Stimulated activated naive CD8-positive, alpha-beta T cell treated with anti-CD3 and anti-CD28 coated beads, Interleukin-15, Interleukin-2, amounts not matched to agents 100 ng/mL and 50 ng/mL, for 24 hours (primary cell): ENCODE results near the gene CRACDL.

Experiments used
- H3K27ac Mint-ChIP-seq: one replicate; pipeline ENCODE4 v1.8.0; 2021; ENCODE audit warnings: mild to moderate bottlenecking, mixed read lengths
- H3K27me3 Mint-ChIP-seq: one replicate; pipeline ENCODE4 v1.8.0; 2021; ENCODE audit warnings: mixed read lengths
- H3K36me3 Mint-ChIP-seq: one replicate; pipeline ENCODE4 v1.8.0; 2021; ENCODE audit warnings: low read depth, mixed read lengths
- H3K4me1 Mint-ChIP-seq: one replicate; pipeline ENCODE4 v1.8.0; 2021; ENCODE audit warnings: low read depth, mixed read lengths
- H3K4me3 Mint-ChIP-seq: one replicate; pipeline ENCODE4 v1.8.0; 2021; ENCODE audit warnings: mild to moderate bottlenecking, mixed read lengths
- H3K9me3 Mint-ChIP-seq: one replicate; pipeline ENCODE4 v1.8.0; 2021; ENCODE audit warnings: mixed read lengths

CRACDL gene

DNA sequence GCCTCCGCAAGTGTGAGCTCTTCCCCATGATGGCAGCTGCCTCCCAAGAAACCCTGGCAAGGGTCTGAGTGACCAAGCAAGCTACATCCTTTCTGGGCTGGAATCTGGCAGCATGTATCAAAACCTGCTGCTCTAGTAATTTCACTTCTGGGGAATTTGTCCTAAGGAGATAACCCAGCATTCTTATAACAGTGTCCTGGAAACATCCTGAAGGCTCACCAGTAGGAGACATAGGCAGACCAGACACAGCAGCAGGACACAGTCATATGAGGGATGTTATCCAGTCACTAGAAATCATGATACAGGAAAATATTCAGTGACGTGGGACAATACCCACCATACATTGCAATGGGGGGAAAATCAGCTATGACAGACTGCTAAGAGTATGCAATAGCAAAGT, 64.5 kb downstream of the CRACDL start:
- Mint-ChIP-seq H3K36me3 (no peaks in the 10 kb centered on the region), H3K9me3 (no peaks in the 10 kb centered on the region), H3K4me1 (no peaks in the 10 kb centered on the region), H3K27me3 (no peaks in the 10 kb centered on the region), H3K4me3 (no peak overlapping the region), H3K27ac (no peak overlapping the region)

DNA sequence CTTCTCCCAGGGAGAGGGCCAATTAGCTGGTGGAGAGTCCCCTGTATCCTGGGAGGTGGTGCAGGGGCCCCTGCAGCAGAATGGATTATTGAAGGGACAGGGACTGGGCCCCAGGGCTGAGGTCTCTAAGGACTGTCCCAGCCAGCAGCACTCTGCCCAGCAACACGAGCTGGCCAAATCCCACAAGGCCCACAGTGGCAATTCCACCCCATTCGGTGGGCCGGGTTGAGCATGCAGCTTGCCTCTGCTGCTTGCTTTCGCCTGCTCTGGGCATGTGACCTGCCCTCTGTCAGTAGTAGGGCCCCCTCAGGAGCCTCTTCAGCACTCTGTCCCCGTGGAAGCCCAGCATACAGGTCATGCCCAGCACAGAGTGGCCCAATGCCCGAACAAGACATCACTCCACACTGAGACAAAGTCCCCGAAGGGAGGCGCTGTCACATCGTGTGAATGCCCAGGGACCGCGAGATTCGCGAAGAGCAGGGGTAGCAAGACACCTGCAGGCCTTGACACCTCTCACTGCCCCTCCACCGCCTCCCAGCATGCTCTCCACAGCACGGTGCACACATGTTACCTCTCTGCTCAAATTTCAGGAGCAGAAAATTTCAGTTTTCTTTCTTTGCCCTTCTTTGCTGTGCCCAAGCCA, 65.4 kb downstream of the CRACDL start:
- Mint-ChIP-seq H3K9me3 (no peaks in the 10 kb centered on the region), H3K4me3 (no peak overlapping the region), H3K4me1 (no peaks in the 10 kb centered on the region), H3K27ac (no peak overlapping the region), H3K27me3 (no peaks in the 10 kb centered on the region), H3K36me3 (no peaks in the 10 kb centered on the region)

DNA sequence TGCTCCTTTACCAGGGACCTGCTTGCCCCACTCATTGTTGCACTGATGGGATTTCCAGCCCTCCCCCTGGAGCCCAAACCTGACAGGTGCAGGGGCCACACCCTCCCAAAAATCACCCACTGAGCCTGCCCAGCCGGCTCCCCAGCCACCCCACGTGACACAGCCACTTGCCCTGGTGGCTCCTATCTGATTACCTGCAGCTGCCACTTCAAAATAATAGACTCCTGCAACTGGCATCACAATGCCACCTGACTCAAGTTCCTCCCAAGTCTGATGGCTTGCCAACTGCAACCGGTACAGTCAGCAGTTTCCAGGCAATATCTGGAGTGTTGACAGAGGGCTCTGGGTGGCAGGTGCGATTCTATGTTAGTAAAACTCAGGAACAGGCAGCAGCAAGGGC, 66.2 kb downstream of the CRACDL start:
- H3K27ac Mint-ChIP-seq = no peak overlapping the region
- H3K36me3 Mint-ChIP-seq = no peaks in the 10 kb centered on the region
- no peaks in the 10 kb centered on the region for H3K9me3 Mint-ChIP-seq
- H3K4me3 Mint-ChIP-seq = no peak overlapping the region
- H3K4me1 Mint-ChIP-seq = no peaks in the 10 kb centered on the region
- no peaks in the 10 kb centered on the region for H3K27me3 Mint-ChIP-seq

DNA sequence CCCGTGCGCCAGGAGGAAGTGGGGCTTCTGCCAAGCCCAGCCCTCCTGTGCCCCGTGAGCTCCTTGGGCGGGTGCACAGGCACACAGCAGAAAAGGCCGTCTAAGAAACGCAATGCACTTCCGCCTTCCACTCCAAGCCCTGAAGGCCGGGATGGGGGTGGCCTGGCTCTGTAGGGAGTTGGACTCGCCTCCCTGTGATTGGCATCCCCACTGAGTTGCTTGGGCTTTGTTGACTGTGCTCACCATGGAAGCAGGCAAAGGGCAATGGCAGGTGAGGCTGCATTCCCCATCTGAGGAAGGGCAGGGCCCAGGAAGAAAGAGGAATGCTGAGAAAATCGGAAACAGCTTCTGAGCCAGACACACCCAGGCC, 66.8 kb downstream of the CRACDL start:
- no peak overlapping the region for H3K4me3 Mint-ChIP-seq

DNA sequence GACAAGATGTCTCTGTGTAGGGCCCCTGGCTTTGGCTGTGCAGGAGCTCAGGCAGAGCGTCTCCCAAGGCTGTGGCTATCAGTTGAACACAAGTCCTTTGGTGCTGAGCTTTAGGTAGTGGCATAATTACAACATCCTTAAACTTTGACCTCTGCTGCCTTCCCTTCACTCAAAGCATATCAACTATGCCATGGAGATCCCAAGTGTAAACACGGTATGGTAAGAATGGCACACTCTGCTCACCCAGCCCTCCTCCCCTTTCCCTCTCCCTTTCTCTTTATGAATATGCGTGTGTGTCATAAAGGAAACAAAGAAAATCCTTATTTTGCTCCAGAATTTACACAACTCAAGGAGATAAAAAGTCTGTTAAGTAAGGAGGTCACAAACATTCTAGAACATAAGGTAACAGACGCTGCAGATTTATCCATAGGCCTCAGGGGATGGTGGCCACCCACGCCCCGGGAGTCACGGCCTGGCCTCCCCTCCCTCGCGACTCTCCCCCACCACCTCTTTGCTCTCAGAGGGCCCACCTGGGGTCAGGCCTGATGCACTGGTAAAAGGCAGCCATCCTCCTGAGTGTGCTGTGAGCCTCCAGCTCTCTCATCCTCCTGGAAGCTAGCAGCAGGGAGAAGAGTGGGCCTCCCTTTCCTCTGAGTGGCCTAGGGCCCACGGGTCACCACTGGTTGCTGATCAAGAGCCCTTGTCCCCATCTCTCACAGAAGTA, 67.3 kb downstream of the CRACDL start:
- Mint-ChIP-seq H3K9me3 (no peaks in the 10 kb centered on the region), H3K36me3 (no peaks in the 10 kb centered on the region), H3K4me3 (no peak overlapping the region), H3K4me1 (no peaks in the 10 kb centered on the region), H3K27ac (no peak overlapping the region), H3K27me3 (no peaks in the 10 kb centered on the region)

More for the DNA sequence above, 66.8 kb downstream of the CRACDL start:
- Mint-ChIP-seq H3K4me1 (no peaks in the 10 kb centered on the region), H3K27ac (no peak overlapping the region), H3K9me3 (no peaks in the 10 kb centered on the region), H3K27me3 (no peaks in the 10 kb centered on the region), H3K36me3 (no peaks in the 10 kb centered on the region)

DNA sequence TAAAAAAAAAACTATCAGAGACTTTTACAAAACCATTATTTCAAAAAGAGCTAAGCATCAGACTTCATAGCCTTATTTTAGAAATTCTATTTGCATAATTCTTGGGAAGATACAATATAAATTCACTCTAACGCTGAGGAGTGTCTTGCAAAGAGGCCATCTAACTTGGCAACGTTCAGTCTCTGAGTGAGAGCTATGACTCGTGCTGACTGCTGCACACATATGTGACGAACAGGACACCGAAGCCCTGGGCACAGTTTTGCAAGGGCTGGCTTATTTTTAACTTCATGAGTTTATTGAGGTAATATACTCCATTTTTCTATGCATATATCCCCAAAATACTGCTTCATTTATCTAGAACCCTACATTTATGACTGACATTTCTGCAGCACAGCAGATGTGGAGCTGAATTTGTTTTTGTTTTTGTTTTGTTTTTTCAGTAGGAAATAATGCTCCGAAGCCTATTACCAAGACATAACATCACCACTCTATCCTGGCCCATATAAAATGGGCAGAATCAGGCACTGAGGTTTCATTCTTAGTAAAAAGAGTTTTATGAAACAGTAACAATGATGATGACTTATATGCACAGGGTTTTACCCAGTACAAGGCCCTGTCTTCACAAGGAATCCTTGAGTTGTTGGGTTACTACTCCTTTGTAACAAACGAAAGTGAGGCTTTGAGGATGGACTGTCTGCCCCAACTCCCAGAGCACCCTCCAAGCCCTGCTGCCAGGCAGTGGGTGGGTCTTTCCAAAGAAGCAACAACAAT, 68.3 kb downstream of the CRACDL start:
- H3K36me3 Mint-ChIP-seq = no peaks in the 10 kb centered on the region
- H3K9me3 Mint-ChIP-seq = no peaks in the 10 kb centered on the region
- H3K27me3 Mint-ChIP-seq = no peaks in the 10 kb centered on the region
- H3K4me1 Mint-ChIP-seq = no peaks in the 10 kb centered on the region
- no peak overlapping the region for H3K4me3 Mint-ChIP-seq
- no peak overlapping the region for H3K27ac Mint-ChIP-seq

DNA sequence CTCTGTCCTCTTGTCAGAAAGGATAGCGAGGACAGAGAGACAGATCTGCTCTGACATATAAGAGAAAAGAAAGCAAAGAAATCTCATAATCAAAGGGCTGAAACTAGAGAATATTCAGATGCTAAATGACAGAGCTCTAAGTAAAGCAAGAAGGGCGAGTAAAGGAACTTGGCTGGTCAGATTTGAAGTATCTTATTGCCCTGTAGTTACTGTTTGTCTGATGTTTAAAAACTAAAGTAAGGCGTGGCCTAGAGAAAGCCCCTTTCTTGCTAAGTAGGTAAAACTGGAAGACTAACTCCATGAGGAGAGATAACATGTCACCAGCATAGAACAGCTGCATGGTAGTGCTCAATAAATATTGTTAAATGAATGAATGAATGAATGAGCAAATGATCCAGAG, 70.0 kb downstream of the CRACDL start:
- Mint-ChIP-seq H3K27ac (no peak overlapping the region), H3K36me3 (no peaks in the 10 kb centered on the region), H3K4me3 (no peak overlapping the region), H3K9me3 (peaks cover 14% of the 10 kb centered on the region), H3K27me3 (no peaks in the 10 kb centered on the region), H3K4me1 (no peaks in the 10 kb centered on the region)

DNA sequence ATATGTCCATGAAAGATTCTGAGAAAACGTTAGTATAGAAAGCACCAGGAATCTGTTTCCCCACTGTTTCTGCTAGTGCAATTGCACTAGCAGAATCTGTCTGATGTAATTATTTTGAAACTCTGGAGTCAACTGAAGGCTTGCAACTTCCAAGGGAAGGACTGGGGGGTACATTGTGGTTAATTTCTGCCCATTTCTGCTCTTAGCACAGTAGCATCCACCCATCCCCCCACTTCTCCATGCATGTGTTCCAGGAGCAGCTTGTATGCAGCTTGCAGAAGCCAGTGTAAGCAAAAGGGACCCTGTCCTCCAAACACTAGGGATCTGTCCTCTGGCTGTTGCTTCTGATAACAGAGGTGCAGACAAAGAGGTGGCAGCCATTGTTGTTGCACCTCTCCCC, 74.4 kb downstream of the CRACDL start:
- peaks cover 6% of the 10 kb centered on the region for H3K36me3 Mint-ChIP-seq
- no peak overlapping the region for H3K4me3 Mint-ChIP-seq
- H3K9me3 Mint-ChIP-seq = peaks cover 38% of the 10 kb centered on the region
- H3K27ac Mint-ChIP-seq = no peak overlapping the region
- H3K27me3 Mint-ChIP-seq = peaks cover 3% of the 10 kb centered on the region
- no peaks in the 10 kb centered on the region for H3K4me1 Mint-ChIP-seq

DNA sequence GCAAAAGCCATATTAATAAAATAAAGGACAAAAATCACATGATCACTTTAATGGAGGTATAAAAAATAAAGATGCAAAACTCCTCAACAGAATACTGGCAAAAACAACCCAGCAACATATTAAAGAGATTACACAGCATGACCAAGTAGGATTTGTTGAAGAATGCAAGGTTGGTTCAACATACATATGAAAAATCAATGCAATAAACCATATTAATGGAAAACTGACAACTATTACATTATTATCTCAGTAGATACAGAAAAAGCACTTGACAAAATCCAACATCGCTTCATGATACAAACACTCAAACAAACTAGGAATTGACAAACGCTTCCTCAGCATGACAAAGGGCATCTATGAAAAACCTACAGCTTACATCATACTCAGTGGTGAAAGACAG, 76.7 kb downstream of the CRACDL start:
- Mint-ChIP-seq H3K27ac (no peak overlapping the region), H3K27me3 (peaks cover 8% of the 10 kb centered on the region), H3K9me3 (peaks cover 53% of the 10 kb centered on the region), H3K36me3 (peaks cover 12% of the 10 kb centered on the region), H3K4me3 (no peak overlapping the region), H3K4me1 (no peaks in the 10 kb centered on the region)

DNA sequence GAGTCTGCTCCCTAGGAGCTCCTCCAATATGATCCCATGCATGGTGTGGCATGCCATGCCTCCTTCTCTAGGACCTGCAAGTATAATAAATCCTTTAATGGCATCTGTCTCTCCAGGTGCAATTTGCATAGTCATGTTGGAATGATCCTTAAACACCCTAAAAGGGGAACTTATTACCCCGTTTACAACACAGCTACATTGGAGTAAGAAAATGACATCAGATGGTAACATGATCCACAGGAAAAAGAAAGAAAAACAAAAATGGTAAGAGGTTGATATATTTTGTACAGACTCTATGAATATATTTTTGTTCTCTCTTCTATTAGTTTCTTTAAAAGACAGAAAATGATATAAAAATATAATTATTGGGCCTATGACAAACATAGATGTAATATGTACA, 79.0 kb downstream of the CRACDL start:
- peaks cover 12% of the 10 kb centered on the region for H3K36me3 Mint-ChIP-seq
- no peaks in the 10 kb centered on the region for H3K4me1 Mint-ChIP-seq
- no peak overlapping the region for H3K27ac Mint-ChIP-seq
- H3K4me3 Mint-ChIP-seq = no peak overlapping the region
- peaks cover 46% of the 10 kb centered on the region for H3K9me3 Mint-ChIP-seq
- peaks cover 21% of the 10 kb centered on the region for H3K27me3 Mint-ChIP-seq

DNA sequence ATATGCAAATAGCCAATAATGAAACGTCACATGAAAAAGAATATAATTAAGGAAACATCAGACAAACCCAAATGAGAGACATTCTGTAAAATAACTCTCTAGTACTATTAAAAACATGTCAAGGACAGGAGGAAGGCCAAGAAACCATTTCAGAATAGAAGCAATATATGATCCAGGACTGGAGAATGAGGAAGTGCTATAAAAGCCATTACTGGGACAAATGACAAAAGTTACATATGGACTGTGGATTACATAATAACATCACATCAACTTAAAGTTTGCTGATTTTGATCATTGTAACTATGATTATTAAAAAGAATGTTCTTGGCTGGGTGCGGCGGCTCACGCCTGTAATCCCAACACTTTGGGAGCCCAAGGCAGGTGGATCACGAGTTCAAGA, 81.3 kb downstream of the CRACDL start:
- Mint-ChIP-seq H3K27me3 (peaks cover 31% of the 10 kb centered on the region), H3K4me3 (no peak overlapping the region), H3K36me3 (peaks cover 12% of the 10 kb centered on the region), H3K27ac (no peak overlapping the region), H3K9me3 (peaks cover 27% of the 10 kb centered on the region), H3K4me1 (no peaks in the 10 kb centered on the region)

DNA sequence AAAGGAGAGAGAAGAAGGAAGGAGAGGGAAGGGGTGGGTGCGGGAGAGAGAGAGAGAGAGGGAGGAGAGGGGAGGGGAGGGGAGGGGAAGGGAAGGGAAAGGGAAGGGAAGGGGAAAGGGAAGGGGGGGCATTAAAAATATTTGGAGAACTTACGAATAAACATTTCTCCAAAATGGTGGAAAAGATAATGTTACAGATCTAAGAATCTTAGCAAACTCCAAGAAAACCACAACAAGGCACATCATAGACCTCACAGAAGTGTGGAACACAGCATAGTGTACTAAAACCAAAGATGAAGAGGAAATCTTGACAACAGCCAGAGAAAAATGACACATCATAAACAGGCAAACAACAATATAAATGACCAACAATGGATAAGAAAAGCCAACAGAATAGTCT, 83.1 kb downstream of the CRACDL start:
- H3K27me3 Mint-ChIP-seq = peaks cover 31% of the 10 kb centered on the region
- no peak overlapping the region for H3K27ac Mint-ChIP-seq
- no peaks in the 10 kb centered on the region for H3K4me1 Mint-ChIP-seq
- peaks cover 20% of the 10 kb centered on the region for H3K9me3 Mint-ChIP-seq
- H3K4me3 Mint-ChIP-seq = no peak overlapping the region
- peaks cover 7% of the 10 kb centered on the region for H3K36me3 Mint-ChIP-seq

DNA sequence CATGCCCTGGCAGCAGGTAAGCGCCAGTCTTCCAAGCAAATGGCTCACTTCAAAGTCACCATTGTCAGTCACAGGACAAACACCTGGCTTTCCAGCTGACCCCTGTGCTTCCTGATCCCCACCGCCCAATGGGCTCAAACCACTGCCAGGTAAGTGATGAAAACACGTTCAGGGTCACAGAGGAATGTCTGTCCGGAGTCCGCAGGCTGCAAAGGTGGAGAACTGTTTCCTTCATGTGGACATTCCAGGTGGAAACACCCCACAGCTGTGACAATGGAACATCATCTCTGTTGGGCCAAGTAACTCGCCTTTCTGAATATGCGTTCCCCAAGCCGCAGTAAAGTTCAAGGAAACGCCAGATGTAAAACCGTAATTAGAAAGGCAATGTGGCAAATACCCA, 86.0 kb downstream of the CRACDL start:
- H3K27me3 Mint-ChIP-seq = peaks cover 25% of the 10 kb centered on the region
- H3K27ac Mint-ChIP-seq = no peak overlapping the region
- H3K36me3 Mint-ChIP-seq = no peaks in the 10 kb centered on the region
- H3K9me3 Mint-ChIP-seq = peaks cover 5% of the 10 kb centered on the region
- no peaks in the 10 kb centered on the region for H3K4me1 Mint-ChIP-seq
- H3K4me3 Mint-ChIP-seq = no peak overlapping the region

DNA sequence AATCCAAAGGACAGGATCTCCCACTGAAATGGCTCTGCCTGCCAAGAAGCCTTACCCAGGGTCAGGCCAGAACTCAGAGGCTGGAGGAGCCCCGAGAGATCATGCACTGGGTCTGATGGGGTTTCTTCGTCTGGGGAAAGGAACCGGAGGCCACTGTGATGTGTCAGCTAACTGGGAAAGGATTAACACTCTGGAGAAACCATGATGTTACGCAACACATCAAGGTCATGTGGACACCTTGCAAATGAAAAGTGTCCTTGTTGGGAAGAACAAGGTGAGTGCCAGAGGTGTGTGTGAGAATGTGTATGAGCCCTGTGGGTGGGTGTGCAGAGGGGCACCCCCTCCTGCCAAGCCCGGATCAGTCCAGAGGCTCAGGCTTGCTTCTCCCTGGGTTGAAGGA, 86.9 kb downstream of the CRACDL start:
- no peaks in the 10 kb centered on the region for H3K36me3 Mint-ChIP-seq
- peaks cover 25% of the 10 kb centered on the region for H3K27me3 Mint-ChIP-seq
- H3K27ac Mint-ChIP-seq = no peak overlapping the region
- H3K4me1 Mint-ChIP-seq = no peaks in the 10 kb centered on the region
- H3K9me3 Mint-ChIP-seq = no peaks in the 10 kb centered on the region
- no peak overlapping the region for H3K4me3 Mint-ChIP-seq

DNA sequence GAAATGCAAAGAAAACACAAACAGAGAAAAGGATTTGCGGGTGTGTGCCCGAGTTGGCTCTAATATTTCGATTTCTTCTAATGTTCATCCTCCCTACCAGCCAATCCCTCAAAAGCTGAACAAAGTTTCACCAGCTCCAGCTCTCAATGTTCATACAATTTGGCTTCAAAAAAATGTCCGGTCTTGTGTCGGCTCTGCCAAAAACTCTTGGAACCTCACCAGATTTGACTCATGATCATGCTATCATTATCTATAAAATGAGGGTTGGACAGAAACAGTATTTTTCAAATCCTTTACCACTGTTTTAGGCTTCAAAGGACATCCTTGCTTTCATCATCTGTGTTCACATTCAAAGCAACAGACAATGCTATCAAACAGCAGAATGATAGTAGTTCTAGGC, 88.2 kb downstream of the CRACDL start:
- H3K9me3 Mint-ChIP-seq = no peaks in the 10 kb centered on the region
- no peak overlapping the region for H3K27ac Mint-ChIP-seq
- peaks cover 24% of the 10 kb centered on the region for H3K27me3 Mint-ChIP-seq
- H3K4me1 Mint-ChIP-seq = no peaks in the 10 kb centered on the region
- no peak overlapping the region for H3K4me3 Mint-ChIP-seq
- no peaks in the 10 kb centered on the region for H3K36me3 Mint-ChIP-seq
